ENCODE measurements around the gene CTTNBP2NL.

CTTNBP2NL gene

GRCh38 chr1:112373806-112374205 is 22.2 kb upstream of the CTTNBP2NL start:
- Histone ChIP-seq H3K4me2 (no peak overlapping the region), H3K4me1 (ENCODE audit: low read depth, poor library complexity, severe bottlenecking) (no peaks in the 10 kb centered on the region), H3K4me3 (IDR thresholded peaks at IDR 0.05; ENCODE audit: insufficient read depth, low read depth, low read length) (no peak overlapping the region), H3K9ac (no peak overlapping the region), H2AFZ (ENCODE audit: low read depth) (no peak overlapping the region), H3K79me2 (ENCODE audit: insufficient read depth, low read depth) (no peaks in the 10 kb centered on the region), H3K27me3 (ENCODE audit: insufficient read depth, low read depth) (no peaks in the 10 kb centered on the region), H3K27ac (no peak overlapping the region), H4K20me1 (ENCODE audit: insufficient read depth) (no peaks in the 10 kb centered on the region), H3K36me3 (ENCODE audit: insufficient read depth) (no peaks in the 10 kb centered on the region)
- no peak for TF ChIP-seq CTCF (conservative IDR thresholded peaks at IDR 0.05; ENCODE audit: low read depth, low read length)

GRCh38 chr1:112375701-112376100 is 20.3 kb upstream of the CTTNBP2NL start:
- H3K4me3 ChIP-seq (IDR thresholded peaks at IDR 0.05; ENCODE audit: insufficient read depth, low read depth, low read length) = no peak overlapping the region
- H3K36me3 ChIP-seq (ENCODE audit: insufficient read depth) = no peaks in the 10 kb centered on the region
- no peak overlapping the region for H3K9ac ChIP-seq
- no peak for TF ChIP-seq CTCF (conservative IDR thresholded peaks at IDR 0.05; ENCODE audit: low read depth, low read length)
- no peaks in the 10 kb centered on the region for H4K20me1 ChIP-seq (ENCODE audit: insufficient read depth)
- no peaks in the 10 kb centered on the region for H3K79me2 ChIP-seq (ENCODE audit: insufficient read depth, low read depth)
- no peak overlapping the region for H3K4me2 ChIP-seq
- H3K27ac ChIP-seq = no peak overlapping the region
- no peaks in the 10 kb centered on the region for H3K27me3 ChIP-seq (ENCODE audit: insufficient read depth, low read depth)
- no peaks in the 10 kb centered on the region for H3K4me1 ChIP-seq (ENCODE audit: low read depth, poor library complexity, severe bottlenecking)
- no peak overlapping the region for H2AFZ ChIP-seq (ENCODE audit: low read depth)

GRCh38 chr1:112380356-112380755 is 15.7 kb upstream of the CTTNBP2NL start:
- Histone ChIP-seq H3K27me3 (ENCODE audit: insufficient read depth, low read depth) (no peaks in the 10 kb centered on the region), H3K4me1 (ENCODE audit: low read depth, poor library complexity, severe bottlenecking) (no peaks in the 10 kb centered on the region), H3K4me2 (no peak overlapping the region), H3K36me3 (ENCODE audit: insufficient read depth) (no peaks in the 10 kb centered on the region), H3K79me2 (ENCODE audit: insufficient read depth, low read depth) (no peaks in the 10 kb centered on the region), H3K27ac (no peak overlapping the region), H3K9ac (no peak overlapping the region), H3K4me3 (IDR thresholded peaks at IDR 0.05; ENCODE audit: insufficient read depth, low read depth, low read length) (no peak overlapping the region), H2AFZ (ENCODE audit: low read depth) (no peak overlapping the region), H4K20me1 (ENCODE audit: insufficient read depth) (no peaks in the 10 kb centered on the region)
- no peak for TF ChIP-seq CTCF (conservative IDR thresholded peaks at IDR 0.05; ENCODE audit: low read depth, low read length)

- Histone ChIP-seq H4K20me1 (ENCODE audit: insufficient read depth) (no peaks in the 10 kb centered on the region), H3K27me3 (ENCODE audit: insufficient read depth, low read depth) (no peaks in the 10 kb centered on the region), H3K27ac (no peak overlapping the region), H3K4me1 (ENCODE audit: low read depth, poor library complexity, severe bottlenecking) (no peaks in the 10 kb centered on the region), H3K4me3 (IDR thresholded peaks at IDR 0.05; ENCODE audit: insufficient read depth, low read depth, low read length) (no peak overlapping the region), H3K79me2 (ENCODE audit: insufficient read depth, low read depth) (no peaks in the 10 kb centered on the region), H3K9ac (no peak overlapping the region), H3K36me3 (ENCODE audit: insufficient read depth) (no peaks in the 10 kb centered on the region), H3K4me2 (no peak overlapping the region), H2AFZ (ENCODE audit: low read depth) (no peak overlapping the region)
- TF ChIP-seq CTCF (conservative IDR thresholded peaks at IDR 0.05; ENCODE audit: low read depth, low read length) = no peak
These were observed 14.5 kb upstream of the CTTNBP2NL start for GRCh38 chr1:112381324-112382076.
